AG20443 (cell line): ENCODE measurements around the gene RASAL3.
"Not testable (repeated sequence)": the region's sequence is repeated elsewhere in the genome, so short reads cannot be mapped to it uniquely, and the experiment has no call there.

Source experiments
- DNase-seq: peaks from one replicate; pipeline ENCODE4 v3.0.0; 2012; ENCODE audit warnings: low spot score, mixed read lengths

The RASAL3 gene

DNA sequence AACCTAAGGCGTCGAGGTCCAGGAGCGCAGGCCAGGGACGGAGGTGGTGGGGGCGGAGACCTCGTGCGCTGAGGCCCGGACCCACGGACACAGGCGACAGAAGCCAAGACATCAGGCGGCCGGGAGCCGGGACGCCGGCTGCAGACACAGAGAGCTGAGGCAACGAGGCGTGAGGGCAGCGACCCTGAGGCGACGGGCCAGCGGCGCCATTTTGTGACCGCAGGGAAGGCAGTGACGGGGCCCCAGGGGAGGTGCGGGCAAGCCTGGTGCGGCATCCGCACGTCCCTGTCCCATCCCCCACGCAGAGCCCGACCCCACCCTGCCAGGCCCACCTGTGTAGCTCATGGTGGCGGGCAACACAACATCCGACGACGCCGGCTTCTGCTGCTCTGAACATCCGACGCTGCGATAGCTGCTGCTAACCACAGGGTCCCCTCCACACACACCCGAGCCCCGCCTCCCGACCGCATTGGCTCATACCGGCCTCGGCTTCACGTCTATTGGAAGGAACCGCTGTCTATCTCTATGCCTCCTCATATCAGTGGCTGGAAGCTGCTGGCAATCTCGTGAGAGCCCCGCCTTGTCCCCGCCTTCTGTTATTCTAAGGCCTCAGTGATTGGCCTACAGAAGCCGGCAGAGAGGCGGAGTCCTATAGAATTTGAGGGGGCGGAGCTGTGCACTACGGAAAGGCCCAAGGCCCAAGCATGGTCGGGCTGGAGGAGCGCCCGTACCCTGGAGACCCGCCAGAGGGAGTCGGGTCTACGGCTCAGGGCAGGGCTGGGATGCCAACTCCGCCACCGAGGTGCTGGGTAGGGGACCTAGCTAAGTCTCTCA is 45.5 kb downstream of the RASAL3 start, which contains the start of gene AKAP8L:
AKAP8L (minus strand) TSS at position 410 of the 834 bp plus-strand sequence; CDS start at position 345, 65 bp downstream.
- peak; percentile 99 for DNase-seq

DNA sequence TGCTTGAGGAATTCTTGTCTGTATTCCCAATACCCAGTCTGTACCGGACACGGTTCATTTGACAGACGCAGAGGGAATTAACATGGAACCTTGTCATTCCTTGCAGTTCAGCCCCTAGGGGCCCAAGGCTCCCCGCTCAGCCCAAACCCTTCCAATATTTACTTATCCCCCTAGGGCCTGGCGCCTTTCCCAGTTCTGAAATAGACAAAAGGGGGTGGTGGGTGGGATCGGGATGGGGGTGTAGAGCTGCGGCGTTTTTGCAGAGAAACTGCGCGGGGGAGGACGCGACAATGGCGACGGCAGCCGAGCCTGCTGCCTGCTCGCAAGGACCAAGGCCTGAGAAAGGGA is 46.1 kb downstream of the RASAL3 start:
- DNase-seq = peak; percentile 30

- no peak for DNase-seq
These were observed 46.6 kb downstream of the RASAL3 start for GRCh38 chr19:15417699-15418098.

DNA sequence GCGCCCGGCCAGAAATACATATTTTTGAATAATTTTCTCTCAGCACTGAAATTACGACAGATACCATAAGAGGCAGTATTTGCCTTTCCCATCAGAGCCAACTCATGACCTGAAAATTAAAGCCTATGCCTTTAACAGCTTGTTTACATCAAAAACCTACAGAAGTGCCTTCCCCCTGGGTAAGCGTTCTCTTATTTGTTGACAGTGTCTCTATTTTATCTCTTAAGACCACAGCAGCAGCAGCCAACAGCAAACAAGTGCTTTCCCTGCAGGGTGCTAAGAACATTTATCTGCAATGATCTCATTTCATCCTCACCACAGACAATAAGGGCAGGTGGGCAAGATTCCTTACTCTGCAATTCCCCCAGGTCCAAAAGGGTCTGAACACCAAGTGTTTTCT is 51.5 kb downstream of the RASAL3 start:
- no peak for DNase-seq

GRCh38 chr19:15411351-15411750 is 53.0 kb downstream of the RASAL3 start:
- not testable (repeated sequence) for DNase-seq

DNA sequence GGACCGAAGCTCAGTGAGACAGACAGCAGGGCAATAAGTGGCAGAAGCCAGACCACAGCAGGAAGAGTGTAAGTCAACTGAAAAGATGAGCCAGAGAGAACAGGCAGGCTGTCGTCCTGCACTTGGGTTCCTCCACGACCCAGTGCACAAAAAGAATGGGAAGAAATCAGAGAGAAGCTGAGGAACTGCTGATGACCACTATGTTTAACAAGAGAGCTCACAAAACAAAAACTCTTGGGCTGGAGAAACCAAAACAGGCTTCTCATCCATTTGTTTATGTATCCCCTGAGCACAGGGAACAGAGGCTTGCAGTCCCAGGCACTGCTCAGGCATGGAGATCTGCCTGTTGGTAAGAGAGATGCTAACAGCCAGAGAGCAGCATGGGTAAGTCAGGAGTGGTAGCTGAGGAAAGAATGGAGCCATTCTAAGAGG is 59.5 kb downstream of the RASAL3 start:
- no peak for DNase-seq

DNA sequence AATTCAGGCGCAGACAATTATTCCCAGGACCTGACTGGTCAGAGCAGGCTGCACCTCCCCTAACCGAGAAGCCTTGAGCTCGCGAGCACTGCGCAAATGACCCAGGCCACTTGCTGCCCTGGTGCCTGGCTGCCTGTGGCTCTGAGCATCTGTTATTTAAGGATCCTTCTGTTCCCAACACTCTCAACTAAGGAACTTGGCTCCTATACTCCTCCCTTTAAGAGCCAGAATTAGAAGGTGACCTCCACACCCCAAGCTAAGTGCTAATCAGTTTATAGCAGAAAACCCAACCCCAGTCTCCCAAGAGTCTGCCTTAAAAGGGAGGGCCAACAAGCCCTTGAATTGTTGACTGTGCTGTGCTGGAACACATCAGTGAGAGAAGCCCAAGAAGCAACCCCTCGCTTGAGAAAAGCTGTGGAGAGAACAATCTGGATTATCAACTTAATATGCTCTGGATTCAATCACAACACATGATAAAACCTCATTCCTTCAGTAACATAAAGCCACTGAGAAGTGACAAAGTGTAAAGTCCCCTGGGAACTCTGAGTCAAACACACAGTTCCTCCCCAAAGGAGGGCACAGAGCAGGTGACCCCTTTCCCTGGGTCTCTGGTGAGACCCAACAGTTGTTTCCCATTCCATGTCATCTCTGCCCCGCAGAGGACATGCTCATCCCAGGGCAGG is 60.1 kb downstream of the RASAL3 start:
- no peak for DNase-seq

DNA sequence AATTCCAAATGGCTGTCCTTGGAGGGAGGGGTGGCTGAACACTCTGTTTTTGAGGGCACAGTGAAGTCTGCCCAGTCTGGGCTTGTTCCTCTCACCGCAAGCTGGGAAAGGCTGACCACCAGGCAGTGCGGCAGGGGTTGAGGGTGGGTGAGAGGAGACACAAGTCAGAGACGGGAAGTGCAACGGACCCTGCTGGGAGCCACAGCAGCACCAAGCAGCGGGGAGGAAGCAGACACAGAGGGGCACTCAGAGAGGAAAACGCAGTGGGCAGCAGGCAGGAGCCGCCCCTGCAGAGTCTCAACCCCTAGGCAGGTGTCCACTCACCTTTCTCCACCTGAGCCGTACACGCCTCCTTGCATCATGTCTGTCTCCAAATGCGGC is 61.2 kb downstream of the RASAL3 start:
- DNase-seq = no peak

- DNase-seq = no peak
These were observed 61.8 kb downstream of the RASAL3 start for GRCh38 chr19:15402411-15403150.
